Stomach smooth muscle (tissue), 2 donors: Measurements from ENCODE around the gene PDZD4.

Source experiments
- H3K27ac ChIP-seq: one replicate; pipeline ENCODE4 v1.7.0; 2013; ENCODE audit warnings: mild to moderate bottlenecking, low read length, inconsistent platforms
- H3K27me3 ChIP-seq, 2 donors: one replicate each; pipeline ENCODE4 v1.7.0; 2013; ENCODE audit warnings: low read length in 2 of 2; ENCODE audit not compliant: insufficient read depth in 2 of 2, control insufficient read depth in 1 of 2
- H3K36me3 ChIP-seq, 2 donors: one replicate each; pipeline ENCODE4 v1.7.0; 2013; ENCODE audit warnings: low read length in 2 of 2; ENCODE audit not compliant: control insufficient read depth in 2 of 2, insufficient read depth in 2 of 2
- H3K4me1 ChIP-seq: one replicate; pipeline ENCODE4 v1.7.0; 2013; ENCODE audit warnings: low read length; ENCODE audit not compliant: control insufficient read depth, insufficient read depth
- H3K4me3 ChIP-seq, 2 donors: one replicate each; pipeline ENCODE4 v1.7.0; 2013; ENCODE audit warnings: low read length in 2 of 2
- H3K9ac ChIP-seq, 2 donors: one replicate each; pipeline ENCODE4 v1.7.0; 2013; ENCODE audit warnings: low read length in 2 of 2, mild to moderate bottlenecking in 1 of 2
- H3K9me3 ChIP-seq, 2 donors: one replicate each; pipeline ENCODE4 v1.7.0; 2013; ENCODE audit warnings: low read length in 2 of 2; ENCODE audit not compliant: control insufficient read depth in 2 of 2
- donor health status: healthy.
- donor health status: Pancreatic carcinoma.

Gene PDZD4, protein sequence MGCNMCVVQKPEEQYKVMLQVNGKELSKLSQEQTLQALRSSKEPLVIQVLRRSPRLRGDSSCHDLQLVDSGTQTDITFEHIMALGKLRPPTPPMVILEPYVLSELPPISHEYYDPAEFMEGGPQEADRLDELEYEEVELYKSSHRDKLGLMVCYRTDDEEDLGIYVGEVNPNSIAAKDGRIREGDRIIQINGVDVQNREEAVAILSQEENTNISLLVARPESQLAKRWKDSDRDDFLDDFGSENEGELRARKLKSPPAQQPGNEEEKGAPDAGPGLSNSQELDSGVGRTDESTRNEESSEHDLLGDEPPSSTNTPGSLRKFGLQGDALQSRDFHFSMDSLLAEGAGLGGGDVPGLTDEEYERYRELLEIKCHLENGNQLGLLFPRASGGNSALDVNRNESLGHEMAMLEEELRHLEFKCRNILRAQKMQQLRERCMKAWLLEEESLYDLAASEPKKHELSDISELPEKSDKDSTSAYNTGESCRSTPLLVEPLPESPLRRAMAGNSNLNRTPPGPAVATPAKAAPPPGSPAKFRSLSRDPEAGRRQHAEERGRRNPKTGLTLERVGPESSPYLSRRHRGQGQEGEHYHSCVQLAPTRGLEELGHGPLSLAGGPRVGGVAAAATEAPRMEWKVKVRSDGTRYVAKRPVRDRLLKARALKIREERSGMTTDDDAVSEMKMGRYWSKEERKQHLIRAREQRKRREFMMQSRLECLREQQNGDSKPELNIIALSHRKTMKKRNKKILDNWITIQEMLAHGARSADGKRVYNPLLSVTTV

GRCh38 chrX:153829799-153830639, at the start of gene PDZD4:
TSS of gene PDZD4 (minus strand) at chrX:153830544. CDS start at chrX:153830298, 246 bp downstream.
- no peaks in the 10 kb centered on the region for H3K36me3 ChIP-seq
- H3K9ac ChIP-seq: peak within 1 kb of the TSS in 1 of 2 donors; percentile 33
- H3K4me1 ChIP-seq: peaks cover 9% of the 10 kb centered on the region
- peaks cover 0 to 17% of the 10 kb centered on the region in 2 donors for H3K27me3 ChIP-seq
- H3K4me3 ChIP-seq: peak within 1 kb of the TSS; percentile 57 to 68
- no peak within 1 kb of the TSS for H3K27ac ChIP-seq
- H3K9me3 ChIP-seq: no peaks in the 10 kb centered on the region

DNA sequence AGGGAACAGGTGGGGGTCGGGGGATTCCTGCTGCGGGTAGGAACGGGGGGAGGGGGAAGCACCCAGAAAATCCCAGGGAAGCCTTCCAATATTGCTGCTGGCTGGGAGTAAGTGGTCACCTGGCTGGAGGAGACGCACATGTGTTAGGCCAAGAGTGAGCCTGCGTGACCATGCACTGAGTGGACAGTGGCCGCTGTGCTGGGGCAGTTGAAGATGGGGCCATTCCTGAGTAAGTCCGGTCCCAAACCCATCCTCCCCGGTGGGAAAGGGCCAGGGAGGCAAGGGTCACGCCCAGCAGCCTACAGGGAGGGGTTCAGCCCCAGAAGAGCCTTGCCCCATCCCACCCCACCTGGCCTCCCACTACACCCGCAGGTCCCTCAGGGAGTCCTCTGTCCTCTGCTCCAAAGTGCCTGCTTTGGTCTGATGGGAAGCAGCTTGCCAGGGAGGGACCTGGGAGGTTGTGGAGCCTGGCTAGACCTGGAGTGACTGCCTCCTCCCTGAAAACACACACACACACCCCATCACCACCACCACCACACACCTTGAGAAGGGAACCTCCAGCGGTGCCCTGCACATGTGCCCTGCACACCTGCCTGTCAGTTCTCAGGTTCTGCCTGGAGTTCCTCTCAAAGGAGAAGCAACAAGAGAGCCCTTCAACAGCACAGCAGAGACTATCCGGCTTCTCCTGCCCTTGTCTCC, 49.5 kb upstream of the PDZD4 start:
- Histone ChIP-seq H3K9ac (no peak overlapping the region), H3K27me3 (peaks cover 22 to 54% of the 10 kb centered on the region in 2 donors), H3K36me3 (no peaks in the 10 kb centered on the region), H3K9me3 (no peaks in the 10 kb centered on the region), H3K4me1 (no peaks in the 10 kb centered on the region), H3K27ac (no peak overlapping the region), H3K4me3 (no peak overlapping the region)

DNA sequence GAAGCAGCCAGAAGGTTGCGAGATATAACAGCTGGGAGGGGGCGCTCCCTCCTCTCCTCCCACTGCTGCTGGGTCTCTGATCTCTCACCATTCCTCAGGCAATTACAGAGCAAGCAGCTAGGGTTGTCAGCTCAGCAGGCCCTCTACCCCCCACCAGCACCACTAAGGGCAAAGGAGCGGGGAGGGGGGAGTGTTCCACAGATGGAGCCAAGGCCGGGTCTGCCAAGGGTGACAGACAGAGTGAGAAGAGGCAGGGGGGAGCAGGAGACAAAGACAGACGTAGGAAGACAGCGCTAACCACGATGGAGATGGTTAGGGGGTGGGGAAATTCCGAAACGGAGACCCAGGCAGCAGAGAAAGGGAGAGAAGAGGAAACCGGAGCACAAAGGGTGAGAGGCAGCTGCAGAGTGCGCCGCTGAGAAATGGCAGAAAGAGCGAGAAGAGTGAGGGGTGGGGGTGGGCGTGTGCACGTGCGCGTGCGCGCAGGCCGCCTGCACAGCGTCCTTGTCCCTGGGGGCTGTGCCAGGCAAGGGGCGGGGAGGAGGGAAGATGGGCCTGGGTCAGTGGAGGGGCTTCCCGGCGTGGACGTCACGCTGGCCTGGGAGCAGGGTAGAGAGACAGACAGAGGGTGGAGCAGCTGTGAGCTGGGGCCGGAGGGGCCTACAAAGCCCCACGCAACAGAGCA, 48.8 kb upstream of the PDZD4 start:
- Histone ChIP-seq H3K4me3 (no peak overlapping the region), H3K9ac (no peak overlapping the region), H3K27ac (no peak overlapping the region), H3K4me1 (no peaks in the 10 kb centered on the region), H3K27me3 (peaks cover 14 to 46% of the 10 kb centered on the region in 2 donors), H3K36me3 (no peaks in the 10 kb centered on the region), H3K9me3 (no peaks in the 10 kb centered on the region)

DNA sequence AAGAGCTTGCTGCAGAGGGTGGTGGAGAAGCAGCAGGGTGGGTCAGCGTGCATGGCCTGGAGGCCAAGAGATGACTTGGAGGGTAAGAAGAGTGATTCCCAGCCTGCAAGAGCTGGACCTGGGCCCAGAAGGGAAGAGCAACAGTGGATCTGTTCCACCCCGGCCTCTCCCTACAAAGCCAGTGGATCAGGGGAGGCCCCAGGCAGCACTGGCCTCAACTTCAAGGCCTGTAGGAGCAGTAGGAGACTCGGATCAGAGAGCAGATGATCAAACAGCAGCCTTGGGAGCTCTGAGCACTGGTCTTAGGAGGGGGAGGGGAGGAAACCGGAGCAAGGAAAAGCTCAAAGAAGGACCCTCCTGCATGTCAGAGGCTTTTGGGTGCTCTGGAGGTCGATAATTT, 48.0 kb upstream of the PDZD4 start:
- Histone ChIP-seq H3K27ac (no peak overlapping the region), H3K4me3 (no peak overlapping the region), H3K9ac (no peak overlapping the region), H3K36me3 (no peaks in the 10 kb centered on the region), H3K4me1 (no peaks in the 10 kb centered on the region), H3K9me3 (no peaks in the 10 kb centered on the region), H3K27me3 (peaks cover 8 to 43% of the 10 kb centered on the region in 2 donors)

DNA sequence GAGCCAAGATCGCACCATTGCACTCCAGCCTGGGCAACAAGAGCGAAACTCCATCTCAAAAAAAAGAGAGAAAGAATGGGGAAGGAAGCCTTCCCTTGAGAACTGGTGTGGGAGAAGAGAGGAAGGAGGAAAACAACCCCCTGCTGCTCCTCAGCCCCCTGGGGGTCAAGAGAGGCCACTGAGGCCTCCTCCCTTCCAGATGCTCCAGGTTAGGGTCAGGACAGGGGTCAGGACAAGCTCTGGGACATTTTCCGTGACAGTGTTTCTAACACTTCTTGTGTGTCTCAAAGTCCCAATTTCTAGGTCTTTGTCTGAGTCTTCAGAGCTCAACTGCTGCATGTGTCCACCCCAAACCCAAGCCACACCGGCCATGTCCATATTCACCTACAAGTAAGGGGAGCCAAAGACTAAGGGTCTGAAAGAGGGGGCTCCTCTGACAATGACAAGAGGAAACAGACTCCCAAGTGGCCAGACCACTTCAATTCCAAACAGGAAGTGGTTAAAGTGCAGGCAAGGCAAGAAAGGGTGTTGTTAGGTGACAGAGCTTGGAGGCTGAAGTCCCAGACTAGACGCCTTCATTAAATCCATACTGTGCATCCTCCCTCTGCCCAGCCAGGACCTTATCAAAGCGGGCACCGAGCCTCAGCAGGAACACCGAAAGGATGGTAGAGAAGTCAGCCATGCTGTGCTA, 47.4 kb upstream of the PDZD4 start:
- no peak overlapping the region for H3K27ac ChIP-seq
- H3K4me1 ChIP-seq: no peaks in the 10 kb centered on the region
- peaks cover 8 to 43% of the 10 kb centered on the region in 2 donors for H3K27me3 ChIP-seq
- no peak overlapping the region for H3K9ac ChIP-seq
- H3K36me3 ChIP-seq: no peaks in the 10 kb centered on the region
- no peak overlapping the region for H3K4me3 ChIP-seq
- no peaks in the 10 kb centered on the region for H3K9me3 ChIP-seq

GRCh38 chrX:153876112-153876491, 45.8 kb upstream of the PDZD4 start:
- Histone ChIP-seq H3K9me3 (no peaks in the 10 kb centered on the region), H3K4me3 (no peak overlapping the region), H3K27ac (no peak overlapping the region), H3K4me1 (no peaks in the 10 kb centered on the region), H3K36me3 (no peaks in the 10 kb centered on the region), H3K27me3 (peaks cover 8 to 45% of the 10 kb centered on the region in 2 donors), H3K9ac (no peak overlapping the region)

- Histone ChIP-seq H3K9me3 (no peaks in the 10 kb centered on the region), H3K4me3 (no peak overlapping the region), H3K9ac (no peak overlapping the region), H3K27me3 (peaks cover 8 to 44% of the 10 kb centered on the region in 2 donors), H3K36me3 (no peaks in the 10 kb centered on the region), H3K27ac (no peak overlapping the region), H3K4me1 (no peaks in the 10 kb centered on the region)
Measured at GRCh38 chrX:153875391-153876111, 45.2 kb upstream of the PDZD4 start.

GRCh38 chrX:153874366-153875125, 44.2 kb upstream of the PDZD4 start:
- Histone ChIP-seq H3K9ac (no peak overlapping the region), H3K4me3 (no peak overlapping the region), H3K36me3 (no peaks in the 10 kb centered on the region), H3K27me3 (peaks cover 8 to 44% of the 10 kb centered on the region in 2 donors), H3K9me3 (no peaks in the 10 kb centered on the region), H3K27ac (no peak overlapping the region), H3K4me1 (no peaks in the 10 kb centered on the region)

DNA sequence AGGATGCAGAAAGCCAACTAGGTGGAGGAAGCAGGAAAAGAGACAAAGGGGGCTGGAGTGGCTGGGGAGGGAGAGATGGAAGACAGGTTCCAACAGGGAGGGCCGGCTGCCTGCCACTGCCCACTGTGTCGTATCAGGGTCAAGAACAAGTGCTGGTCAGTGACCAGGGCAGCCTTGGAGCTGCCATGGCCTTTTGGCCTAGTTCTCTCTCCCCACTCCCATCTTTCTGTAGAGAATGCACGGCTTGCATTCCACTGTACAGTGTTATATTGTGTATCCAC, 43.7 kb upstream of the PDZD4 start:
- Histone ChIP-seq H3K9ac (no peak overlapping the region), H3K4me3 (no peak overlapping the region), H3K27ac (no peak overlapping the region), H3K9me3 (no peaks in the 10 kb centered on the region), H3K27me3 (peaks cover 8 to 44% of the 10 kb centered on the region in 2 donors), H3K4me1 (no peaks in the 10 kb centered on the region), H3K36me3 (no peaks in the 10 kb centered on the region)
